Measurements from ENCODE around the gene CBX4. TPM values are rescaled to one million over a fixed set of nuclear protein-coding genes. Genes with fewer than 3 reads are reported as not detected.

CBX4 gene
- total and polyA plus RNA-seq, 7 donors, result 3.5 to 14.2 (median 7.6) TPM

GRCh38 chr17:79843474-79843815 lies 4.2 kb upstream of the CBX4 start:
- WGBS, 2 donors, result 1% methylated on average over 39 of the region's 39 CpGs
- no peak for DNase-seq
- no peaks in the 10 kb centered on the region for H3K36me3 ChIP-seq
- peak overlapping the region; percentile 22 to 64 (median 54) for H3K4me3 ChIP-seq
- peak overlapping the region; percentile 29 to 60 (median 57) for H3K27ac ChIP-seq
- H3K4me1 ChIP-seq, result peaks cover 0 to 62% (median 58%) of the 10 kb centered on the region in 4 donors
- TF ChIP-seq CTCF (IDR thresholded peaks at IDR 0.05), result no peak
- no peak for TF ChIP-seq EP300 (IDR thresholded peaks at IDR 0.05)
- TF ChIP-seq POLR2A (IDR thresholded peaks at IDR 0.05), result no peak
- peak in 2 of 4 donors; percentile 10 to 18 for TF ChIP-seq POLR2AphosphoS5 (IDR thresholded peaks at IDR 0.05)
- intact Hi-C loops (cut with DNase I), result loop anchor here (5.0 kb wide), 2 partner anchors 74 to 419 kb away; partner anchors contain the start of gene RNF213
- H3K27me3 ChIP-seq, result peaks cover 37 to 61% (median 40%) of the 10 kb centered on the region in 3 donors
- H3K9me3 ChIP-seq, result no peaks in the 10 kb centered on the region

GRCh38 chr17:79842656-79843473 lies 3.6 kb upstream of the CBX4 start:
- Histone ChIP-seq H3K27ac (peak overlapping the region in 1 of 4 donors; percentile 55), H3K27me3 (peaks cover 37 to 61% (median 40%) of the 10 kb centered on the region in 3 donors), H3K4me3 (peak overlapping the region in 3 of 4 donors; percentile 51 to 64 (median 56)), H3K4me1 (peaks cover 0 to 66% (median 61%) of the 10 kb centered on the region in 4 donors), H3K9me3 (no peaks in the 10 kb centered on the region), H3K36me3 (no peaks in the 10 kb centered on the region)
- WGBS, 2 donors, result 2 to 3% methylated on average over 66 of the region's 66 CpGs
- intact Hi-C loops (cut with DNase I), result loop anchor here (5.0 kb wide), 2 partner anchors 74 to 419 kb away; partner anchors contain the start of gene RNF213
- TF ChIP-seq EP300 (IDR thresholded peaks at IDR 0.05) (no peak), POLR2AphosphoS5 (IDR thresholded peaks at IDR 0.05) (peak in 2 of 4 donors; percentile 34 to 36)
- no peak for DNase-seq

- no peak overlapping the region for H3K4me3 ChIP-seq
- H3K27ac ChIP-seq, result no peak overlapping the region
- peaks cover 37 to 61% (median 40%) of the 10 kb centered on the region in 3 donors for H3K27me3 ChIP-seq
- TF ChIP-seq CTCF (IDR thresholded peaks at IDR 0.05), result no peak
- no peaks in the 10 kb centered on the region for H3K36me3 ChIP-seq
- 6 to 7% methylated on average over 20 of the region's 20 CpGs for WGBS, 2 donors
- H3K4me1 ChIP-seq, result peaks cover 0 to 73% (median 68%) of the 10 kb centered on the region in 4 donors
- intact Hi-C loops (cut with DNase I), result loop anchor here (5.0 kb wide), 2 partner anchors 75 to 420 kb away; partner anchors contain the start of gene RNF213
- no peaks in the 10 kb centered on the region for H3K9me3 ChIP-seq
- no peak for DNase-seq
These were observed 3.0 kb upstream of the CBX4 start for GRCh38 chr17:79842136-79842655.

GRCh38 chr17:79841369-79842135 lies 2.3 kb upstream of the CBX4 start:
- H3K9me3 ChIP-seq, result no peaks in the 10 kb centered on the region
- H3K4me1 ChIP-seq, result peaks cover 0 to 80% (median 74%) of the 10 kb centered on the region in 4 donors
- DNase-seq, result no peak
- TF ChIP-seq POLR2AphosphoS5 (IDR thresholded peaks at IDR 0.05), result no peak
- TF ChIP-seq CTCF (IDR thresholded peaks at IDR 0.05), result no peak
- no peak for TF ChIP-seq POLR2A (IDR thresholded peaks at IDR 0.05)
- TF ChIP-seq EP300 (IDR thresholded peaks at IDR 0.05), result no peak
- H3K27ac ChIP-seq, result no peak overlapping the region
- 2 to 3% methylated on average over 55 of the region's 55 CpGs for WGBS, 2 donors
- no peak overlapping the region for H3K4me3 ChIP-seq
- H3K27me3 ChIP-seq, result peaks cover 37 to 61% (median 40%) of the 10 kb centered on the region in 3 donors
- intact Hi-C loops (cut with DNase I), result loop anchor here (5.0 kb wide), 2 partner anchors 76 to 421 kb away; partner anchors contain the start of gene RNF213
- H3K36me3 ChIP-seq, result no peaks in the 10 kb centered on the region

GRCh38 chr17:79840989-79841286 lies 1.7 kb upstream of the CBX4 start:
- WGBS, 2 donors, result 2 to 3% methylated on average over 19 of the region's 19 CpGs
- H3K9me3 ChIP-seq, result no peaks in the 10 kb centered on the region
- DNase-seq, result no peak
- intact Hi-C loops (cut with DNase I), result loop anchor here (1.0 to 5.0 kb wide), 3 partner anchors 45 to 421 kb away; partner anchors contain the start of gene RNF213
- no peaks in the 10 kb centered on the region for H3K36me3 ChIP-seq
- H3K27ac ChIP-seq, result no peak overlapping the region
- H3K27me3 ChIP-seq, result peaks cover 37 to 61% (median 40%) of the 10 kb centered on the region in 3 donors
- peak overlapping the region in 1 of 4 donors; percentile 84 for H3K4me3 ChIP-seq
- H3K4me1 ChIP-seq, result peaks cover 0 to 86% (median 80%) of the 10 kb centered on the region in 4 donors
- TF ChIP-seq POLR2A (IDR thresholded peaks at IDR 0.05) (no peak), POLR2AphosphoS5 (IDR thresholded peaks at IDR 0.05) (peak in 1 of 4 donors; percentile 43), EP300 (IDR thresholded peaks at IDR 0.05) (no peak), CTCF (IDR thresholded peaks at IDR 0.05) (no peak)
